H1 (cell line): Measurements from ENCODE around the gene ALDH4A1. TPM values are rescaled to one million over a fixed set of nuclear protein-coding genes. Genes with fewer than 3 reads are reported as not detected.
"Not testable (repeated sequence)": the region's sequence is repeated elsewhere in the genome, so short reads cannot be mapped to it uniquely, and the experiment has no call there.

ENCODE experiments used
- CTCF ChIA-PET: fragments of 300-600 bp; sonication (Branson Sonifier 250); formaldehyde crosslinking; loops from one replicate; lab custom pipeline; 2021; ENCODE audit not compliant: partially characterized antibody; lab: Charles Lee
- POLR2A ChIA-PET: fragments of 300-600 bp; sonication (Branson Sonifier 250); formaldehyde crosslinking; loops from one replicate; lab custom pipeline; 2021; ENCODE audit warnings: inconsistent platforms; ENCODE audit not compliant: partially characterized antibody; lab: Charles Lee
- DNase-seq, 2 experiments: peaks; one replicate each; pipeline versions ENCODE4 v3.0.0 to v3.0.0-alpha.2; 2010 to 2022; ENCODE audit warnings: low spot score in 2 of 2, low read depth in 1 of 2, mixed read lengths in 1 of 2
- FAIRE-seq: peaks from 2 replicates; lab custom pipeline; 2011; peaks lifted over from hg19 to GRCh38; lab: Jason Lieb, UNC
- H2AFZ ChIP-seq: 2 replicates; pipeline ENCODE4 v1.8.1; 2012; ENCODE audit warnings: low read length, inconsistent platforms
- H2AK5ac ChIP-seq: 2 replicates; pipeline ENCODE4 v1.6.1; 2013; ENCODE audit warnings: low read depth, low read length
- H2BK120ac ChIP-seq: replicated peaks from 2 replicates; pipeline ENCODE3; 2013; ENCODE audit warnings: low read depth, low read length, inconsistent platforms
- H2BK12ac ChIP-seq: 2 replicates; pipeline ENCODE4 v1.6.1; 2013; ENCODE audit warnings: low read depth, low read length
- H2BK15ac ChIP-seq: 2 replicates; pipeline ENCODE4 v1.6.1; 2013; ENCODE audit warnings: low read length
- H2BK20ac ChIP-seq: 2 replicates; pipeline ENCODE4 v1.6.1; 2013; ENCODE audit warnings: low read length
- H2BK5ac ChIP-seq: 2 replicates; pipeline ENCODE4 v1.6.1; 2013; ENCODE audit warnings: low read depth, low read length
- H3K14ac ChIP-seq: 2 replicates; pipeline ENCODE4 v1.6.1; 2013; ENCODE audit warnings: inconsistent platforms; ENCODE audit not compliant: insufficient read length
- H3K18ac ChIP-seq: 2 replicates; pipeline ENCODE4 v1.6.1; 2013; ENCODE audit warnings: low read length; ENCODE audit errors: extremely low read depth
- H3K23ac ChIP-seq: 2 replicates; pipeline ENCODE4 v1.6.1; 2013; ENCODE audit warnings: inconsistent platforms; ENCODE audit not compliant: insufficient read length
- H3K23me2 ChIP-seq: 2 replicates; pipeline ENCODE4 v1.6.1; 2013; ENCODE audit warnings: low read depth, low read length
- H3K27ac ChIP-seq: 2 replicates; pipeline ENCODE4 v1.6.1; 2011; ENCODE audit warnings: low read depth, low read length, inconsistent platforms
- H3K27me3 ChIP-seq, 4 experiments: replicated peaks in 1 of 4; 1 replicate in 1 of 4; 2 replicates in 3 of 4; pipeline versions ENCODE4 v1.6.1 to v1.8.1; 2011 to 2013; ENCODE audit warnings: low read length in 3 of 4, mild to moderate bottlenecking in 3 of 4, inconsistent platforms in 2 of 4, mixed read lengths in 2 of 4, moderate library complexity in 1 of 4; ENCODE audit not compliant: control insufficient read depth in 3 of 4, insufficient read depth in 3 of 4; ENCODE audit errors: extremely low read depth in 1 of 4
- H3K36me3 ChIP-seq, 4 experiments: 2 replicates each; pipeline versions ENCODE4 v1.6.1 to v1.8.1; 2011 to 2013; ENCODE audit warnings: mild to moderate bottlenecking in 4 of 4, low read length in 3 of 4, moderate library complexity in 2 of 4, control low read depth in 1 of 4, inconsistent platforms in 1 of 4; ENCODE audit not compliant: insufficient read depth in 4 of 4, control insufficient read depth in 2 of 4
- H3K4ac ChIP-seq: replicated peaks from 2 replicates; pipeline ENCODE3; 2013; ENCODE audit warnings: low read length, low read depth, mixed read lengths, inconsistent platforms; ENCODE audit not compliant: insufficient read length
- H3K4me1 ChIP-seq, 4 experiments: replicated peaks in 1 of 4; 1 replicate in 1 of 4; 2 replicates in 3 of 4; pipeline versions ENCODE4 v1.6.1 to v1.8.1; 2011 to 2013; ENCODE audit warnings: low read length in 3 of 4, inconsistent platforms in 2 of 4, mixed read lengths in 1 of 4; ENCODE audit not compliant: insufficient read depth in 4 of 4, control insufficient read depth in 3 of 4
- H3K4me2 ChIP-seq, 2 experiments: 2 replicates each; pipeline versions ENCODE4 v1.6.1 to v1.8.1; 2011 to 2013; ENCODE audit warnings: low read depth in 2 of 2, low read length in 2 of 2, control low read depth in 1 of 2, inconsistent platforms in 1 of 2, mild to moderate bottlenecking in 1 of 2; ENCODE audit not compliant: insufficient read depth in 1 of 2
- H3K4me3 ChIP-seq, 4 experiments: fragments of 200-600, 300-600 bp in 1 of 4; sonication (generic), shearing (Covaris generic), sonication (Bioruptor Twin) in 1 of 4; 2 replicates each; pipeline versions ENCODE4 v1.5.1 to v1.8.1; 2011 to 2016; ENCODE audit warnings: low read length in 4 of 4, low read depth in 3 of 4, control low read depth in 2 of 4, inconsistent platforms in 2 of 4, mild to moderate bottlenecking in 2 of 4, mixed read lengths in 1 of 4, moderate library complexity in 1 of 4; ENCODE audit not compliant: insufficient read depth in 2 of 4; ENCODE audit errors: extremely low read depth in 1 of 4
- H3K56ac ChIP-seq: replicated peaks from 2 replicates; pipeline ENCODE3; 2013; ENCODE audit warnings: low read depth, mild to moderate bottlenecking, mixed read lengths, low read length, inconsistent platforms; ENCODE audit not compliant: insufficient read length
- H3K79me1 ChIP-seq: 2 replicates; pipeline ENCODE4 v1.6.1; 2013; ENCODE audit warnings: low read depth, low read length, control low read depth
- H3K79me2 ChIP-seq, 2 experiments: 2 replicates each; pipeline versions ENCODE4 v1.6.1 to v1.8.1; 2012 to 2013; ENCODE audit warnings: low read length in 2 of 2, mild to moderate bottlenecking in 2 of 2, inconsistent platforms in 1 of 2; ENCODE audit not compliant: insufficient read depth in 2 of 2, control insufficient read depth in 1 of 2
- H3K9ac ChIP-seq, 4 experiments: replicated peaks in 1 of 4; 1 replicate in 1 of 4; 2 replicates in 3 of 4; pipeline versions ENCODE4 v1.6.1 to v1.8.1; 2011 to 2013; ENCODE audit warnings: low read depth in 3 of 4, low read length in 3 of 4, control low read depth in 2 of 4, mild to moderate bottlenecking in 2 of 4, moderate library complexity in 2 of 4, inconsistent platforms in 1 of 4; ENCODE audit errors: extremely low read depth in 1 of 4
- H3K9me3 ChIP-seq, 2 experiments: 2 replicates each; pipeline versions ENCODE4 v1.6.1 to v1.8.1; 2012 to 2013; ENCODE audit warnings: mild to moderate bottlenecking in 2 of 2, moderate library complexity in 2 of 2, control low read depth in 1 of 2, inconsistent platforms in 1 of 2, low read depth in 1 of 2, low read length in 1 of 2, mixed read lengths in 1 of 2; ENCODE audit not compliant: insufficient read depth in 2 of 2
- H4K20me1 ChIP-seq, 2 experiments: replicated peaks in 1 of 2; 2 replicates each; pipeline versions ENCODE3 to v1.8.1; 2011 to 2013; ENCODE audit warnings: inconsistent platforms in 2 of 2, low read length in 2 of 2, mild to moderate bottlenecking in 1 of 2; ENCODE audit not compliant: insufficient read depth in 2 of 2, control insufficient read depth in 1 of 2
- H4K5ac ChIP-seq: 2 replicates; pipeline ENCODE4 v1.6.1; 2013; ENCODE audit warnings: low read length, low read depth, mixed read lengths, inconsistent platforms; ENCODE audit not compliant: insufficient read length
- H4K8ac ChIP-seq: 2 replicates; pipeline ENCODE4 v1.8.0; 2013; ENCODE audit warnings: mild to moderate bottlenecking, moderate library complexity, low read length, inconsistent platforms; ENCODE audit not compliant: insufficient read depth; ENCODE audit errors: extremely low read depth
- H4K91ac ChIP-seq: replicated peaks from 2 replicates; pipeline ENCODE3; 2013; ENCODE audit warnings: low read length, mixed read lengths, inconsistent platforms; ENCODE audit not compliant: insufficient read length
- ATF3 ChIP-seq: IDR thresholded peaks from 2 replicates; pipeline ENCODE4 v1.6.1; 2011; ENCODE audit warnings: low read depth, mild to moderate bottlenecking, low read length; ENCODE audit not compliant: insufficient read depth
- BCL11A ChIP-seq, 2 experiments: IDR thresholded peaks; one replicate each; pipeline ENCODE4 v1.6.1; 2011; ENCODE audit warnings: low read depth in 2 of 2, low read length in 2 of 2, mild to moderate bottlenecking in 2 of 2
- CHD1 ChIP-seq: IDR thresholded peaks from 2 replicates; pipeline ENCODE4 v1.6.1; 2012; ENCODE audit warnings: low read depth, low read length, improper control_type of control experiment
- FOSL1 ChIP-seq: IDR thresholded peaks from 2 replicates; pipeline ENCODE4 v1.6.1; 2011; ENCODE audit warnings: mild to moderate bottlenecking, low read depth, low read length, moderate library complexity; ENCODE audit not compliant: insufficient read depth
- NRF1 ChIP-seq: IDR thresholded peaks from 2 replicates; pipeline ENCODE4 v1.6.1; 2011; ENCODE audit warnings: mild to moderate bottlenecking, low read depth, low read length, improper control_type of control experiment
- POLR2A ChIP-seq, 2 experiments: IDR thresholded peaks; 1 replicate in 1 of 2; 2 replicates in 1 of 2; pipeline ENCODE4 v1.6.1; 2011; ENCODE audit warnings: low read depth in 2 of 2, low read length in 2 of 2, mild to moderate bottlenecking in 2 of 2; ENCODE audit errors: control extremely low read depth in 1 of 2
- POU5F1 ChIP-seq: IDR thresholded peaks from 2 replicates; pipeline ENCODE4 v1.6.1; 2011; ENCODE audit warnings: low read depth, mild to moderate bottlenecking, low read length, moderate library complexity
- RFX5 ChIP-seq: IDR thresholded peaks from 2 replicates; pipeline ENCODE4 v1.6.1; 2011; ENCODE audit warnings: low read depth, low read length, improper control_type of control experiment, borderline replicate concordance
- SP1 ChIP-seq: IDR thresholded peaks from 2 replicates; pipeline ENCODE4 v1.6.1; 2011; ENCODE audit warnings: low read depth, low read length
- TBP ChIP-seq: IDR thresholded peaks from 2 replicates; pipeline ENCODE4 v1.6.1; 2011; ENCODE audit warnings: low read depth, low read length, improper control_type of control experiment
- WGBS, 2 experiments: shearing (Covaris generic) in 1 of 2; methylation state at CpG; one replicate each; pipeline versions ENCODE4 v1.1.6 to v1.1.7; 2013 to 2015; ENCODE audit warnings: low lambda C conversion rate in 2 of 2, mixed read lengths in 2 of 2, inconsistent platforms in 1 of 2, low coverage in 1 of 2, missing lambda C conversion rate in 1 of 2; ENCODE audit not compliant: insufficient replicate concordance in 2 of 2, insufficient coverage in 1 of 2, insufficient read length in 1 of 2; ENCODE audit errors: extremely low coverage in 1 of 2, missing lambda C conversion rate in 1 of 2; 5-methylcytosine and 5-hydroxymethylcytosine counted together
- polyA plus RNA-seq, 7 experiments: library from polyadenylated mRNA; depleted of rRNA in 3 of 7; stranded (reverse) in 5 of 7; unstranded in 2 of 7; fragments of >200 nt in 5 of 7; fragments of 200-250 nt in 2 of 7; gene quantifications; 1 replicate in 5 of 7; 2 replicates in 1 of 7; 4 replicates in 1 of 7; pipeline versions ENCODE4 v1.2.1 to v1.2.3, GENCODE V29; 2011 to 2013; ENCODE audit warnings: missing spikeins in 2 of 7, mixed read lengths in 2 of 7
- total RNA-seq: library from RNA; stranded (reverse); fragmentation: NEBNext Ultra II Directional; extraction: Animal tissue kit (Norgen Biotek cat#: 25700); gene quantifications from 2 replicates; pipeline ENCODE4 v1.2.1, GENCODE V29; 2021
- TF ChIP-seq, protein P1 (sequence below): IDR thresholded peaks from 2 replicates; pipeline ENCODE4 v1.6.1; 2011; ENCODE audit warnings: low read length, improper control_type of control experiment

ALDH4A1 gene
- total and polyA plus RNA-seq, 2 of the 8 experiments (the other 6 are each of a cell fraction or from before 2014, with no cell fraction given): 30.3 to 35.9 TPM

- TF ChIP-seq, protein P1, sequence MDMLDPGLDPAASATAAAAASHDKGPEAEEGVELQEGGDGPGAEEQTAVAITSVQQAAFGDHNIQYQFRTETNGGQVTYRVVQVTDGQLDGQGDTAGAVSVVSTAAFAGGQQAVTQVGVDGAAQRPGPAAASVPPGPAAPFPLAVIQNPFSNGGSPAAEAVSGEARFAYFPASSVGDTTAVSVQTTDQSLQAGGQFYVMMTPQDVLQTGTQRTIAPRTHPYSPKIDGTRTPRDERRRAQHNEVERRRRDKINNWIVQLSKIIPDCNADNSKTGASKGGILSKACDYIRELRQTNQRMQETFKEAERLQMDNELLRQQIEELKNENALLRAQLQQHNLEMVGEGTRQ: peak; percentile 84
- TF ChIP-seq TBP: no peak
- peak; percentile 39; the same call in 1 of the 2 replicates for TF ChIP-seq SP1
- TF ChIP-seq CHD1: no peak
- no peak for TF ChIP-seq BCL11A (IDR thresholded peaks at IDR 0.05; ENCODE audit: low read depth in 2 of 2, low read length in 2 of 2)
- no peak for TF ChIP-seq POLR2A (IDR thresholded peaks at IDR 0.05; ENCODE audit: control extremely low read depth in 1 of 2, low read depth in 2 of 2, low read length in 2 of 2)
- TF ChIP-seq RFX5: no peak
- TF ChIP-seq NRF1: no peak
- no peak for TF ChIP-seq FOSL1
- TF ChIP-seq ATF3: peak; percentile 58
- no peak for TF ChIP-seq POU5F1
- TF ChIP-seq, all 59 proteins: peak for 3
These were observed 65.7 kb downstream of the ALDH4A1 start (continued) for GRCh38 chr1:18836654-18837053.

GRCh38 chr1:18832319-18832718 is 70.0 kb downstream of the ALDH4A1 start:
- not testable (repeated sequence) for FAIRE-seq
- CTCF ChIA-PET: interaction anchor here (0.7 kb wide), 2 partner anchors 169 to 598 kb away, joined by 3 read pairs; no protein-coding TSS in a partner anchor

More at GRCh38 chr1:18832319-18832718, 70.0 kb downstream of the ALDH4A1 start:
- not testable (repeated sequence) for H3K36me3 ChIP-seq, H3K79me2 ChIP-seq, H2AFZ ChIP-seq, DNase-seq, H2BK120ac ChIP-seq, H3K27ac ChIP-seq, H2BK15ac ChIP-seq, H3K18ac ChIP-seq, H2BK20ac ChIP-seq, H4K20me1 ChIP-seq, H3K4ac ChIP-seq, H2BK5ac ChIP-seq, H3K14ac ChIP-seq, H3K4me2 ChIP-seq, H2AK5ac ChIP-seq, H2BK12ac ChIP-seq, H3K23ac ChIP-seq, H3K79me1 ChIP-seq, H3K4me3 ChIP-seq, H3K23me2 ChIP-seq, H4K5ac ChIP-seq, H3K56ac ChIP-seq, H3K4me1 ChIP-seq, H4K8ac ChIP-seq, H4K91ac ChIP-seq, H3K9ac ChIP-seq
- POLR2A ChIA-PET: interaction anchor here (0.8 kb wide), 1 partner anchor 113 kb away, joined by 3 read pairs; no protein-coding TSS in a partner anchor
- peaks cover 0 to 10% (median 2%) of the 10 kb centered on the region in 4 experiments; a peak in 3 of 7 replicates for H3K27me3 ChIP-seq
- peaks cover 15 to 17% of the 10 kb centered on the region in 2 experiments for H3K9me3 ChIP-seq
- WGBS, 2 experiments: 93% methylated on average over 1 of the region's 1 CpG; no CpG with 5 or more reads in 1 of the 2 experiments
